IMR-90 (cell line): ENCODE measurements around the gene DNM3. TPM values are rescaled to one million over a fixed set of nuclear protein-coding genes. Genes with fewer than 3 reads are reported as not detected.
A peak's percentile ranks its signal among the peaks of the same experiment; 100 is the strongest.

Experiments
- ATAC-seq: fragments of 200-7000 bp; cut with Tn5 transposase; 2 replicates; pipeline ENCODE4 v1.9.1; 2020; ENCODE audit warnings: low read depth, mild to moderate bottlenecking, moderate library complexity
- BruUV-seq: library from RNA; stranded (reverse); fragments of 400-500 nt; replicated peaks from 2 replicates; lab custom pipeline; 2021; lab: Mats Ljungman, UMichigan
- CTCF ChIA-PET: fragments of 300-600 bp; formaldehyde crosslinking; extraction: SDS; loops from one replicate; lab custom pipeline; 2021; ENCODE audit warnings: antibody characterized with exemption; lab: Yijun Ruan, JAX
- POLR2A ChIA-PET: fragments of 300-600 bp; sonication (Branson Sonifier 250); formaldehyde crosslinking; loops from one replicate; lab custom pipeline; 2022; ENCODE audit warnings: antibody characterized with exemption; ENCODE audit not compliant: unreplicated experiment; lab: Charles Lee
- DNase-seq: peaks from one replicate; pipeline ENCODE4 v3.0.0; 2013
- H2AFZ ChIP-seq: replicated peaks from 2 replicates; pipeline ENCODE3; 2013; ENCODE audit warnings: low read length, mild to moderate bottlenecking; ENCODE audit not compliant: poor library complexity
- H2AK5ac ChIP-seq: 2 replicates; pipeline ENCODE4 v1.6.1; 2013; ENCODE audit warnings: low read depth, low read length, inconsistent platforms
- H2AK9ac ChIP-seq: replicated peaks from 2 replicates; pipeline ENCODE3; 2013; ENCODE audit warnings: mild to moderate bottlenecking, low read depth, low read length, moderate library complexity; ENCODE audit not compliant: poor library complexity
- H2BK120ac ChIP-seq: 2 replicates; pipeline ENCODE4 v1.6.1; 2013; ENCODE audit warnings: low read depth, low read length, inconsistent platforms
- H2BK15ac ChIP-seq: 3 replicates; pipeline ENCODE4 v1.6.1; 2013; ENCODE audit warnings: low read depth, low read length, inconsistent platforms
- H2BK20ac ChIP-seq: 2 replicates; pipeline ENCODE4 v1.6.1; 2013; ENCODE audit warnings: low read depth, mild to moderate bottlenecking, inconsistent platforms, low read length, moderate library complexity
- H2BK5ac ChIP-seq: 2 replicates; pipeline ENCODE4 v1.6.1; 2013; ENCODE audit warnings: mild to moderate bottlenecking, low read depth, low read length, inconsistent platforms; ENCODE audit not compliant: poor library complexity, severe bottlenecking
- H3K14ac ChIP-seq: replicated peaks from 2 replicates; pipeline ENCODE4 v1.6.1; 2013; ENCODE audit warnings: low read depth, low read length, inconsistent platforms
- H3K18ac ChIP-seq: 2 replicates; pipeline ENCODE4 v1.6.1; 2013; ENCODE audit warnings: low read depth, low read length, control low read depth
- H3K23ac ChIP-seq: 2 replicates; pipeline ENCODE4 v1.6.1; 2013; ENCODE audit warnings: low read depth, low read length, inconsistent platforms
- H3K27ac ChIP-seq: 2 replicates; pipeline ENCODE4 v1.5.1; 2013; ENCODE audit warnings: mild to moderate bottlenecking, control low read depth, low read length; ENCODE audit not compliant: insufficient read depth
- H3K27me3 ChIP-seq: 2 replicates; pipeline ENCODE4 v1.6.1; 2013; ENCODE audit warnings: low read length; ENCODE audit not compliant: control insufficient read depth, insufficient read depth
- H3K36me3 ChIP-seq: 2 replicates; pipeline ENCODE4 v1.6.1; 2013; ENCODE audit warnings: low read length, mixed read lengths; ENCODE audit not compliant: control insufficient read depth, insufficient read depth
- H3K4ac ChIP-seq: 2 replicates; pipeline ENCODE4 v1.6.1; 2013; ENCODE audit warnings: low read depth, low read length, inconsistent platforms
- H3K4me1 ChIP-seq: 2 replicates; pipeline ENCODE4 v1.6.1; 2013; ENCODE audit warnings: low read length, mixed read lengths; ENCODE audit not compliant: control insufficient read depth, insufficient read depth
- H3K4me2 ChIP-seq: 2 replicates; pipeline ENCODE4 v1.6.1; 2013; ENCODE audit warnings: low read depth, mild to moderate bottlenecking, control low read depth, low read length, moderate library complexity
- H3K4me3 ChIP-seq: 2 replicates; pipeline ENCODE4 v1.5.1; 2013; ENCODE audit warnings: low read depth, mild to moderate bottlenecking, control low read depth, low read length, moderate library complexity; ENCODE audit not compliant: insufficient read depth
- H3K56ac ChIP-seq: 2 replicates; pipeline ENCODE4 v1.6.1; 2013; ENCODE audit warnings: low read length, inconsistent platforms; ENCODE audit not compliant: insufficient read depth; ENCODE audit errors: extremely low read depth
- H3K79me1 ChIP-seq, 2 experiments: 2 replicates each; pipeline ENCODE4 v1.6.1; 2013; ENCODE audit warnings: low read length in 2 of 2, inconsistent platforms in 1 of 2, low read depth in 1 of 2
- H3K9ac ChIP-seq: 2 replicates; pipeline ENCODE4 v1.6.1; 2013; ENCODE audit warnings: low read depth, low read length, control low read depth
- H3K9me1 ChIP-seq: 2 replicates; pipeline ENCODE4 v1.6.1; 2013; ENCODE audit warnings: low read length, inconsistent platforms; ENCODE audit not compliant: insufficient read depth
- H3K9me3 ChIP-seq: 2 replicates; pipeline ENCODE4 v1.6.1; 2013; ENCODE audit warnings: low read length; ENCODE audit not compliant: control insufficient read depth, insufficient read depth
- H4K20me1 ChIP-seq: 2 replicates; pipeline ENCODE4 v1.6.1; 2013; ENCODE audit warnings: low read length, inconsistent platforms; ENCODE audit not compliant: insufficient read depth
- H4K5ac ChIP-seq: 2 replicates; pipeline ENCODE4 v1.6.1; 2013; ENCODE audit warnings: mild to moderate bottlenecking, low read depth, low read length, control low read depth
- H4K8ac ChIP-seq, 2 experiments: 2 replicates each; pipeline ENCODE4 v1.6.1; 2013; ENCODE audit warnings: low read depth in 2 of 2, low read length in 2 of 2, control low read depth in 1 of 2, inconsistent platforms in 1 of 2
- H4K91ac ChIP-seq: 2 replicates; pipeline ENCODE4 v1.6.1; 2013; ENCODE audit warnings: low read depth, low read length, inconsistent platforms; ENCODE audit not compliant: insufficient read depth
- CEBPB ChIP-seq: IDR thresholded peaks from 2 replicates; pipeline ENCODE4 v1.6.1; 2012; ENCODE audit warnings: low read depth, low read length, improper control_type of control experiment
- RAD21 ChIP-seq: IDR thresholded peaks from 2 replicates; pipeline ENCODE4 v1.6.1; 2012; ENCODE audit warnings: low read length, improper control_type of control experiment
- WGBS, 2 experiments: methylation state at CpG; one replicate each; pipeline versions ENCODE4 v1.1.5 to v1.1.7; 2013; ENCODE audit warnings: missing lambda C conversion rate in 2 of 2; ENCODE audit not compliant: insufficient read length in 1 of 2; ENCODE audit errors: extremely low coverage in 2 of 2; 5-methylcytosine and 5-hydroxymethylcytosine counted together
- dilution Hi-C: fragments of 300-500 bp; cut with HindIII; formaldehyde crosslinking; loops from one replicate; pipeline ENCODE4 v1.14.3; 2018; ENCODE audit warnings: low sequenced_read_pairs; ENCODE audit not compliant: unreplicated experiment
- in situ Hi-C: fragments of 300-500 bp; cut with MboI; formaldehyde crosslinking; loops from 3 replicates; pipeline ENCODE4 v1.14.3; 2019; ENCODE audit warnings: low sequenced_read_pairs, inconsistent platforms, mixed read lengths
- intact Hi-C: fragments of 100-400 bp; cut with micrococcal nuclease; formaldehyde crosslinking; loops from 2 replicates; pipeline ENCODE4 v1.10.0; 2022
- polyA plus RNA-seq, 3 experiments: library from polyadenylated mRNA; depleted of rRNA; stranded (reverse); fragments of >200 nt; gene quantifications; 2 replicates each; pipeline ENCODE4 v1.2.3, GENCODE V29; 2012; ENCODE audit warnings: low replicate concordance in 1 of 3
- total RNA-seq: library from RNA; depleted of rRNA; stranded (reverse); fragments of >200 nt; gene quantifications from 2 replicates; pipeline ENCODE4 v1.2.3, GENCODE V29; 2012

The DNM3 gene
- total and polyA plus RNA-seq, 2 of the 4 experiments (the other 2 are of a cell fraction): 0.36 TPM

- Histone ChIP-seq H4K8ac (no peak overlapping the region), H3K27ac (no peak overlapping the region), H2BK20ac (0 out of 2 replicates have a peak overlapping the region, but pooled peaks have one; percentile 1), H3K27me3 (no peaks in the 10 kb centered on the region), H3K4ac (no peak overlapping the region), H3K4me3 (no peak overlapping the region), H2BK5ac (no peak overlapping the region), H3K9ac (no peak overlapping the region), H4K91ac (no peak overlapping the region), H2BK15ac (no peak overlapping the region), H2AK5ac (no peak overlapping the region; the same call in 1 of the 2 replicates), H3K18ac (peak overlapping the region; percentile 65; the same call in 1 of the 2 replicates), H3K36me3 (no peaks in the 10 kb centered on the region), H3K56ac (no peak overlapping the region), H3K4me2 (no peak overlapping the region), H3K23ac (no peak overlapping the region), H2AK9ac (no peak overlapping the region), H2BK120ac (no peak overlapping the region), H3K9me1 (peaks cover 3% of the 10 kb centered on the region; the same call in 1 of the 2 replicates), H3K79me1 (no peaks in the 10 kb centered on the region), H3K14ac (no peak overlapping the region), H4K5ac (no peak overlapping the region; the same call in 1 of the 2 replicates), H4K20me1 (no peaks in the 10 kb centered on the region; the same call in 1 of the 2 replicates), H3K4me1 (peaks cover 10% of the 10 kb centered on the region), H2AFZ (no peak overlapping the region), H3K9me3 (no peaks in the 10 kb centered on the region)
- ChIA-PET POLR2A (no interaction called here), CTCF (interaction anchor here (2.1 kb wide), 1 partner anchor 39 kb away, joined by 8 read pairs; no protein-coding TSS in a partner anchor)
- no CpG with 5 or more reads among the region's 2 CpGs for WGBS, 2 experiments
- no TSS peak for BruUV-seq
- TF ChIP-seq RAD21 (no peak), CEBPB (peak; percentile 32; the same call in 1 of the 2 replicates)
- intact Hi-C loops: no loop called here
- DNase-seq: no peak
- in situ Hi-C loops: no loop called here
- dilution Hi-C loops: no loop called here
- ATAC-seq: no peak
Measured at GRCh38 chr1:172360511-172360910, 519.2 kb downstream of the DNM3 start.
